Measurements from ENCODE around the gene CLEC16A. TPM values are rescaled to one million over a fixed set of nuclear protein-coding genes. Genes with fewer than 3 reads are reported as not detected.

Gene CLEC16A
- total and polyA plus RNA-seq, 3 experiments from 2014 or later, result 18.6 to 38.2 (median 38.1) TPM

DNA sequence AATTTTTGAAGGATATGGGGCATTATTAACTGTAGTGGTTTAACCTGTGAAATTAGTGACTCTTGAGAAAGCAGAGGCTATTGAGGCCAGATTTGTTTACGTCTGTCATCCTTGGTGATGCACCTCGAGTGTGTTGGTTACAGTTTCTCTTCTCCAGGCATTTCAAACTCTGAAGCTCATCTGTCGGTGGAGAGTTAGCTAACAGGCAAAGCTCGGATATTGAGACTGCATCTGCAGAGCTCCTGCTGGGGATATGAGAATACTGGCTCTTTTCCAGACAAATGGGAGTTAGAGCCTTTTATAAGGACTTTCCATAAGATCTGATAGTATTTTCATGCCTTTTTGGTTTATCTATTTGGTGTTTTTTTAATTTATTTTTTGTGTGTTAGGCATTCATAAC is 6.7 kb downstream of the CLEC16A start:
- Mint-ChIP-seq H3K4me1 (peaks cover 33 to 60% (median 52%) of the 10 kb centered on the region in 3 donors), H3K9me3 (no peaks in the 10 kb centered on the region), H3K27me3 (no peaks in the 10 kb centered on the region), H3K4me3 (no peak overlapping the region), H3K27ac (peak overlapping the region in 2 of 8 donors; percentile 4 to 47), H3K36me3 (no peaks in the 10 kb centered on the region)
- no peaks in the 10 kb centered on the region for H3K27me3 ChIP-seq (ENCODE audit: insufficient read depth, low read length, poor library complexity, severe bottlenecking)
- ChIA-PET POLR2A (no interaction called here), CTCF (interaction anchor here (0.6 to 4.0 kb wide), 4 partner anchors 14 to 916 kb away, joined by 3 to 18 read pairs (median 6); partner anchors contain the start of gene SOCS1)
- no peak overlapping the region for H3K4me3 ChIP-seq (ENCODE audit: low read length)
- H3K4me1 ChIP-seq (ENCODE audit: insufficient read depth, low read length), result peaks cover 31% of the 10 kb centered on the region
- no peaks in the 10 kb centered on the region for H3K36me3 ChIP-seq (ENCODE audit: insufficient read depth, low read length)
- no peaks in the 10 kb centered on the region for H3K9me3 ChIP-seq (ENCODE audit: low read length)
- H3K27ac ChIP-seq (ENCODE audit: low read depth, low read length), result no peak overlapping the region
- DNase-seq, result no peak

DNA sequence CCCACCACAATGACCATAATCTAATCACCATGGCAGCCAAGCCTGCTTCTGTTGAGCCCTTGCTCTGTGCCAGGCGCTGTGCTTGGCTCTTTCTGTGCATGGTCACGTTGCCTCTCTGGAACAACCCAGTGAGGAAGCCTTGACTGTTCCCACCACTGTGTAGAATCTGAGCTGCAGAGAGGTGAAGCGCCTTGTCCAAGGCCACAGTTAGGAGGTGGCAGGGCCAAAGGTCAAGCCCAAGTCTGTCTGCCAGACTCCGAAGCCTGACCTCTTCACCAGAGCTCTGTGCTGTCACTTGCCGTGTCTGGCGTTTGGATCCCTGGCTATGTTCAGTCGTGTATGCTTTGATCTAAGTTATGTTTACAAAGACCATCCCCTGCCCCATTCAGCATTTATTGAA is 10.5 kb downstream of the CLEC16A start:
- ChIA-PET POLR2A (no interaction called here), CTCF (interaction anchor here (0.9 to 3.8 kb wide), 7 partner anchors 10 to 428 kb away, joined by 3 to 39 read pairs (median 4); no protein-coding TSS in a partner anchor)
- Mint-ChIP-seq H3K36me3 (peaks cover 0 to 18% (median 4%) of the 10 kb centered on the region in 3 donors), H3K9me3 (no peaks in the 10 kb centered on the region), H3K27me3 (no peaks in the 10 kb centered on the region), H3K27ac (peak overlapping the region in 2 of 8 donors; percentile 12 to 52), H3K4me3 (peak overlapping the region in 1 of 7 donors; percentile 34), H3K4me1 (peaks cover 16 to 46% (median 38%) of the 10 kb centered on the region in 3 donors)
- no peaks in the 10 kb centered on the region for H3K9me3 ChIP-seq (ENCODE audit: low read length)
- H3K4me3 ChIP-seq (ENCODE audit: low read length), result no peak overlapping the region
- no peaks in the 10 kb centered on the region for H3K27me3 ChIP-seq (ENCODE audit: insufficient read depth, low read length, poor library complexity, severe bottlenecking)
- H3K4me1 ChIP-seq (ENCODE audit: insufficient read depth, low read length), result peaks cover 9% of the 10 kb centered on the region
- DNase-seq, result no peak
- no peak overlapping the region for H3K27ac ChIP-seq (ENCODE audit: low read depth, low read length)
- H3K36me3 ChIP-seq (ENCODE audit: insufficient read depth, low read length), result peaks cover 3% of the 10 kb centered on the region

DNA sequence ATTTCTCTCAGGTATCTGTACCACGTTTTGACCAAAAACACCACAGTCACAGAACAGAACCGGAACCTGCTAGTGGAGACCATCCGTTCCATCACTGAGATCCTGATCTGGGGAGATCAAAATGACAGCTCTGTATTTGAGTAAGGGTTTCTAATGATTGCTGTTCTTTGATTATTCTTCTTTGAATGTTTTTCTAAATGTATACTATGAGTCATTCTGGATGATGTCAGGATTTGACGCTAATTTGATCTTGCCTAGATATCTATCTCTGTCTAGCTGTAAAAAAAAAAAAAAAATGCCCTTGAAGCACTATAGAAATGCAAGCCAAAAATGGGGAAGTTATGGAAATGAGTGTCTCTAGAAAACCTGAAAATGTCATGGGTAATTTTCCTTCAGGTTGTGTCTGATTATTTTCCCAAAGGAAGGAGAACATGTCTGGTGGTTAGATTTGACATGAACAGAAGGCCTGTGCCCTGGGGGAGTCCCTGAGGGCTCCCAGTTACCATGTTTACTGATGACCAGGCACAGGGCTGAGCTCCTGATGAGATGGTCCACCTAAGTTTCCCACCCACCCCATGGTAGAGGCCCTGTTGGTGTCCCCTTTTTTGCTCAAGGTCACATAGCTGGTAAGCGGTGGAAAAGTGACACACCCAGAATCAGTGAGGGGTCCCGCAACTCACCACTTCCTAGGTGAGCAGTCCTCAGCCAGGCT is 13.6 kb downstream of the CLEC16A start:
- Histone ChIP-seq H3K4me3 (ENCODE audit: low read length) (no peak overlapping the region), H3K27me3 (ENCODE audit: insufficient read depth, low read length, poor library complexity, severe bottlenecking) (no peaks in the 10 kb centered on the region), H3K36me3 (ENCODE audit: insufficient read depth, low read length) (peaks cover 7% of the 10 kb centered on the region), H3K4me1 (ENCODE audit: insufficient read depth, low read length) (peaks cover 9% of the 10 kb centered on the region), H3K27ac (ENCODE audit: low read depth, low read length) (no peak overlapping the region), H3K9me3 (ENCODE audit: low read length) (no peaks in the 10 kb centered on the region)
- CTCF ChIA-PET, result interaction anchor here (0.9 to 3.2 kb wide), 3 partner anchors 8 to 447 kb away, joined by 3 to 12 read pairs (median 5); partner anchors contain the start of gene SOCS1
- Mint-ChIP-seq H3K4me1 (peaks cover 14 to 35% (median 33%) of the 10 kb centered on the region in 3 donors), H3K27me3 (no peaks in the 10 kb centered on the region), H3K4me3 (peak overlapping the region in 1 of 7 donors; percentile 41), H3K27ac (peak overlapping the region in 7 of 8 donors; percentile 1 to 69 (median 56)), H3K9me3 (no peaks in the 10 kb centered on the region), H3K36me3 (peaks cover under 1 to 41% (median 9%) of the 10 kb centered on the region in 3 donors)
- DNase-seq, result no peak
- POLR2A ChIA-PET, result interaction anchor here (0.6 kb wide), 1 partner anchor 138 kb away, joined by 5 read pairs; no protein-coding TSS in a partner anchor

DNA sequence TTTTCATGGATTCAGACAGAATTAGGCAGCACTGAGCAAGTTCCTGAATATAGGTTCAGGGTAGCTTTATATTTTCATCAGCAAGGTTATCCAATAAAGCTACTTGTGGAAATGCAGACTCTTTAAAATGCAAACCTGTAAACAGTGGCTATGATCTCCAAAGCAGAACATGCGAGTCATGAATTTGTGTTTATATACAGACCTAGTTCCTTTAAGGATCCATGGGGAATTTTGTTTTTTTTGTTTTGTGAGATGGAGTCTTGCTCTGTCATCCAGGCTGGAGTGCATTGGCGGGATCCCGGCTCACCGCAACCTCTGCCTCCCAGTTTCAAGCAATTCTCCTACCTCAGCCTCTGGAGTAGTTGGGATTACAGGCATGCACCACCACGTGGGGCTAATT is 14.8 kb downstream of the CLEC16A start:
- no peaks in the 10 kb centered on the region for H3K9me3 ChIP-seq (ENCODE audit: low read length)
- CTCF ChIA-PET, result interaction anchor here (0.6 to 3.2 kb wide), 4 partner anchors 10 to 568 kb away, joined by 3 to 12 read pairs (median 4); partner anchors contain the start of gene SOCS1
- no peak overlapping the region for H3K27ac ChIP-seq (ENCODE audit: low read depth, low read length)
- no peaks in the 10 kb centered on the region for H3K9me3 Mint-ChIP-seq
- H3K4me3 Mint-ChIP-seq, result no peak overlapping the region
- no peak overlapping the region for H3K27ac Mint-ChIP-seq
- DNase-seq, result no peak
- no peak overlapping the region for H3K4me3 ChIP-seq (ENCODE audit: low read length)
- POLR2A ChIA-PET, result no interaction called here
- no peaks in the 10 kb centered on the region for H3K27me3 ChIP-seq (ENCODE audit: insufficient read depth, low read length, poor library complexity, severe bottlenecking)
- peaks cover 14% of the 10 kb centered on the region for H3K36me3 ChIP-seq (ENCODE audit: insufficient read depth, low read length)
- H3K4me1 Mint-ChIP-seq, result peaks cover 14 to 32% (median 25%) of the 10 kb centered on the region in 3 donors
- H3K36me3 Mint-ChIP-seq, result peaks cover 4 to 52% (median 10%) of the 10 kb centered on the region in 3 donors
- peaks cover 9% of the 10 kb centered on the region for H3K4me1 ChIP-seq (ENCODE audit: insufficient read depth, low read length)
- no peaks in the 10 kb centered on the region for H3K27me3 Mint-ChIP-seq

DNA sequence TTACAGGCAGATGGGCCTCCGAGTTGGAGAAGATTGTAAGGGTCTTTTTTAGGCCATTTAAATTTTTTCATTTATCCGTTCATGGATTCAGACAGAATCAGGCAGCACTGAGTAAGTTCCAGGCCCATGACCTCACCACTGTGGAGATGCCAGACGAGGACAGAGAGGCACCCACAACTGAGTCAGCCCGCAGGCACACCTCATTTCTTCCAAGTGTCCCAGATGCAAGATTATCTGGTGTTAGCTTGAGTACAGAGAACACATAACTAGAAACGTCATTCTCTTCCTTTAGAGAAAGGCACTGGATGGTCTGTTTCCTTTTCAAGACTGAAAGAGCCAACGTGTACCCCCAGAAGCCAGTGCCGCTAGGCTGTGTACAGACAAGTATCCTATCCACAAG is 16.9 kb downstream of the CLEC16A start:
- Histone ChIP-seq H3K4me3 (ENCODE audit: low read length) (no peak overlapping the region), H3K9me3 (ENCODE audit: low read length) (no peaks in the 10 kb centered on the region), H3K36me3 (ENCODE audit: insufficient read depth, low read length) (peaks cover 14% of the 10 kb centered on the region), H3K27ac (ENCODE audit: low read depth, low read length) (no peak overlapping the region), H3K27me3 (ENCODE audit: insufficient read depth, low read length, poor library complexity, severe bottlenecking) (no peaks in the 10 kb centered on the region), H3K4me1 (ENCODE audit: insufficient read depth, low read length) (peaks cover 21% of the 10 kb centered on the region)
- H3K27me3 Mint-ChIP-seq, result no peaks in the 10 kb centered on the region
- ChIA-PET POLR2A (no interaction called here), CTCF (interaction anchor here (2.5 to 4.0 kb wide), 2 partner anchors 295 to 395 kb away, joined by 11 to 46 read pairs; partner anchors contain the start of gene SOCS1)
- H3K27ac Mint-ChIP-seq, result no peak overlapping the region
- H3K9me3 Mint-ChIP-seq, result no peaks in the 10 kb centered on the region
- H3K36me3 Mint-ChIP-seq, result peaks cover 4 to 57% (median 13%) of the 10 kb centered on the region in 3 donors
- DNase-seq, result no peak
- peaks cover 21 to 41% (median 33%) of the 10 kb centered on the region in 3 donors for H3K4me1 Mint-ChIP-seq
- no peak overlapping the region for H3K4me3 Mint-ChIP-seq

DNA sequence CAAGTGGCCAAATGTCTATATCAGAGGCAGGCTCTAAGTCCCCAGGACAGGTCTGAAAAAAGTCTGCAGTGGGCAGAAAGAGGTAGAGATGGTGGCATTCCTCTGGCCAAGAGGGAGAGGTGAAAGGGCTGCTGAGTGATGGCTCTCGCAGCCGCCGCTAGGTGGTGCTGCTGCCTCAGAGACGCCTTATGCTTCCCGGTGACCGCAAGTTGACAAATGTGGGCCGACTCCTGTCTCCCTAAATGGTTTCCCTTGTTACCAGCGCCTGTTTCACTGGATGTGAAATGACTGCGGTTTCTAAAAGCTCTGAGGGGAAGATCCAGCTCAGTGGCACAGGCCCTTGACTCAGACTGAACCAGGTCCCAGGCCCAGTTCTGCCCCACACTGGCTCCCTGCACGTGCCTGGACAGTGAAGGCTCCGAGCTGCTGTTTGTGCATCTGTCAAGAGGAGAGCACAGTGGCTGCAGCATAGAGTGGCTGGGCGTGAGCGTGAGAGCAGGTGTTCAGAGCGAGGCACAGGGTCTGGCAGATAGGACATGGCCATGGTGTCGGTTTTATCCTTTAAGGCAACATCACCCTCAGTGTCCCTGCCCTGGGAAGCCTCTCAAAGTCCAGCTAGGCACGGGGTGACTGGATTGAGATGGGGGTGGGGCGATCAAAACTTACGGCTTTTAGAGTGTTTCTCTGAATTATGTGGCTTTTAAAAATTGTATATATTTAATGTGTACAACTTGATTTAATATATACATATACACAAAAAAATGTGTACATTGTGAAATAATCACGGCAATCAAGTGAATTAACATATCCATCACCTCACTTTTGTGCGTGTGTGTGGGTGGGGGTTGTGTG is 19.9 kb downstream of the CLEC16A start:
- Histone ChIP-seq H3K27ac (ENCODE audit: low read depth, low read length) (no peak overlapping the region), H3K27me3 (ENCODE audit: insufficient read depth, low read length, poor library complexity, severe bottlenecking) (no peaks in the 10 kb centered on the region), H3K4me1 (ENCODE audit: insufficient read depth, low read length) (peaks cover 21% of the 10 kb centered on the region), H3K36me3 (ENCODE audit: insufficient read depth, low read length) (peaks cover 10% of the 10 kb centered on the region), H3K4me3 (ENCODE audit: low read length) (peak overlapping the region; percentile 37), H3K9me3 (ENCODE audit: low read length) (no peaks in the 10 kb centered on the region)
- CTCF ChIA-PET, result interaction anchor here (0.7 to 5.4 kb wide), 47 partner anchors 9 to 1111 kb away, joined by 3 to 46 read pairs (median 4); partner anchors contain the start of genes CLEC16A and SOCS1
- POLR2A ChIA-PET, result interaction anchor here (3.4 kb wide), 1 partner anchor 291 kb away, joined by 18 read pairs; the partner anchor contains the start of gene SOCS1
- Mint-ChIP-seq H3K36me3 (peaks cover 4 to 56% (median 8%) of the 10 kb centered on the region in 3 donors), H3K27me3 (no peaks in the 10 kb centered on the region), H3K4me1 (peaks cover 16 to 27% (median 24%) of the 10 kb centered on the region in 3 donors), H3K9me3 (no peaks in the 10 kb centered on the region), H3K27ac (peak overlapping the region; percentile 13 to 89 (median 78)), H3K4me3 (peak overlapping the region in 6 of 7 donors; percentile 59 to 86 (median 66))
- DNase-seq, result peak; percentile 67 to 84 (median 76)

DNA sequence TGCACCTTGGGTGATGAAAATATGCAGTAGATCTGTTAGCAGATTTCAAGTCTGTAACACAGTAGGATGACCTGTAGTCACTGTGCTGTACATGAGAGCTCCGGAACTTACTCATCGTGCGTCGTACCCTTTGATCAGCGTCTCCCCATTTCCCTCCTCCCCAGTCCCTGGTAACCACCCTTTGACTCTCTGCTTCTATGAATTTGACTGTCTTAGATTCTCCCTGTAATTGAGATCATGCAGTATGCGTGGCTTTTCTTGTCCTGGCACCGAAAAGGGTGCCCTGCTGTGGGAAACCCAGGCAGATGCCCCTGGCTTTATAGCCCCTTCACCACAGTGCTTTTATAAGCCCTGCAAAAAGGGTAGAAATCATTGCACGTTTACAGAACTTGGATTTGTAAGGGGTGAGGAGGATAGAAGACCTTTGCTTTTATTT is 20.5 kb downstream of the CLEC16A start:
- H3K4me1 ChIP-seq (ENCODE audit: insufficient read depth, low read length), result peaks cover 21% of the 10 kb centered on the region
- H3K27me3 ChIP-seq (ENCODE audit: insufficient read depth, low read length, poor library complexity, severe bottlenecking), result no peaks in the 10 kb centered on the region
- CTCF ChIA-PET, result interaction anchor here (0.8 to 5.4 kb wide), 29 partner anchors 8 to 1110 kb away, joined by 3 to 46 read pairs (median 4); partner anchors contain the start of gene SOCS1
- Mint-ChIP-seq H3K27me3 (no peaks in the 10 kb centered on the region), H3K9me3 (no peaks in the 10 kb centered on the region), H3K4me3 (peak overlapping the region in 4 of 7 donors; percentile 35 to 61 (median 46)), H3K4me1 (peaks cover 16 to 27% (median 24%) of the 10 kb centered on the region in 3 donors), H3K27ac (peak overlapping the region in 7 of 8 donors; percentile 13 to 82 (median 66)), H3K36me3 (peaks cover 4 to 61% (median 8%) of the 10 kb centered on the region in 3 donors)
- DNase-seq, result peak in 4 of 5 donors; percentile 14 to 73 (median 42)
- POLR2A ChIA-PET, result interaction anchor here (3.4 kb wide), 1 partner anchor 291 kb away, joined by 18 read pairs; the partner anchor contains the start of gene SOCS1
- H3K4me3 ChIP-seq (ENCODE audit: low read length), result no peak overlapping the region
- no peak overlapping the region for H3K27ac ChIP-seq (ENCODE audit: low read depth, low read length)
- peaks cover 10% of the 10 kb centered on the region for H3K36me3 ChIP-seq (ENCODE audit: insufficient read depth, low read length)
- no peaks in the 10 kb centered on the region for H3K9me3 ChIP-seq (ENCODE audit: low read length)
